ENCODE data around the gene TIMM50.

DNA sequence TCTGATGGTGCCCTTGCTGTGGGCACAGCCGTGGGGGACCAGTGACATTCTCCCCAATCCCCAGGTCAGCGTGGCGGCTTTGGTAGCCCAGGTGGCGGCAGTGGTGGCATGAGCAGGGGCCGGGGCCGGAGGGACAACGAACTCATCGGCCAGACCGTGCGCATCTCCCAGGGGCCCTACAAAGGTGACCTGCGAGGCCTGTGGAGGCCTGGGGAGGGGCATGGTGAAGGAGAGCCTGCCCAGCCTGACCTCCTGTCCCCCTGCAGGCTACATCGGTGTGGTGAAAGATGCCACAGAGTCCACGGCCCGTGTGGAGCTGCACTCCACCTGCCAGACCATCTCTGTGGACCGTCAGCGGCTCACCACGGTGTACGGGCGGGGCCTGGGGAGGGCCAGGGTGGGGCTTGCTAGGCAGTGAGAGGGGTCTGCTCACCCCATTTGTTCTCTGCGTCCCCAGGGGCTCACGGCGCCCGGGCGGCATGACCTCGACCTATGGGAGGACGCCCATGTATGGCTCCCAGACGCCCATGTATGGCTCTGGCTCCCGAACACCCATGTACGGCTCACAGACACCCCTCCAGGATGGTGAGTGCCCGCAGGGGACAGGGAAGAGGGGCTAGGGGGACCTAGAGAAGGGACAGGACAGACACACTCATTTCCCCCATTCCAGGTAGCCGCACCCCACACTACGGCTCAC, 7.7 kb upstream of the TIMM50 start:
- TF ChIP-seq, protein P1, sequence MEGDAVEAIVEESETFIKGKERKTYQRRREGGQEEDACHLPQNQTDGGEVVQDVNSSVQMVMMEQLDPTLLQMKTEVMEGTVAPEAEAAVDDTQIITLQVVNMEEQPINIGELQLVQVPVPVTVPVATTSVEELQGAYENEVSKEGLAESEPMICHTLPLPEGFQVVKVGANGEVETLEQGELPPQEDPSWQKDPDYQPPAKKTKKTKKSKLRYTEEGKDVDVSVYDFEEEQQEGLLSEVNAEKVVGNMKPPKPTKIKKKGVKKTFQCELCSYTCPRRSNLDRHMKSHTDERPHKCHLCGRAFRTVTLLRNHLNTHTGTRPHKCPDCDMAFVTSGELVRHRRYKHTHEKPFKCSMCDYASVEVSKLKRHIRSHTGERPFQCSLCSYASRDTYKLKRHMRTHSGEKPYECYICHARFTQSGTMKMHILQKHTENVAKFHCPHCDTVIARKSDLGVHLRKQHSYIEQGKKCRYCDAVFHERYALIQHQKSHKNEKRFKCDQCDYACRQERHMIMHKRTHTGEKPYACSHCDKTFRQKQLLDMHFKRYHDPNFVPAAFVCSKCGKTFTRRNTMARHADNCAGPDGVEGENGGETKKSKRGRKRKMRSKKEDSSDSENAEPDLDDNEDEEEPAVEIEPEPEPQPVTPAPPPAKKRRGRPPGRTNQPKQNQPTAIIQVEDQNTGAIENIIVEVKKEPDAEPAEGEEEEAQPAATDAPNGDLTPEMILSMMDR (CRISPR knock-in tag; IDR thresholded peaks at IDR 0.05): no peak
- no peak for TF ChIP-seq HMG20A (CRISPR knock-in tag; IDR thresholded peaks at IDR 0.05; ENCODE audit: borderline replicate concordance)
- no peak for TF ChIP-seq KAT8 (CRISPR knock-in tag; IDR thresholded peaks at IDR 0.05)
- TF ChIP-seq KDM1A (CRISPR knock-in tag; IDR thresholded peaks at IDR 0.05): no peak
- no peak for TF ChIP-seq ZKSCAN8 (CRISPR knock-in tag; IDR thresholded peaks at IDR 0.05; ENCODE audit: borderline replicate concordance)
- TF ChIP-seq, protein P2, sequence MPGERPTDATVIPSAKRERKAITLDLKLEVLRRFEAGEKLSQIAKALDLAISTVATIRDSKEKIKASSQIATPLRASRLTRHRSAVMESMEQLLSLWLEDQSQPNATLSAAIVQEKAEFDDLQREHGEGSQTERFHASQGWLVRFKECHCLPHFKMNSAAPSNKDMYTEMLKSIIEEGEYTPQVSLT (CRISPR knock-in tag; IDR thresholded peaks at IDR 0.05; ENCODE audit: borderline replicate concordance, low read depth): no peak
- TF ChIP-seq, protein P3, sequence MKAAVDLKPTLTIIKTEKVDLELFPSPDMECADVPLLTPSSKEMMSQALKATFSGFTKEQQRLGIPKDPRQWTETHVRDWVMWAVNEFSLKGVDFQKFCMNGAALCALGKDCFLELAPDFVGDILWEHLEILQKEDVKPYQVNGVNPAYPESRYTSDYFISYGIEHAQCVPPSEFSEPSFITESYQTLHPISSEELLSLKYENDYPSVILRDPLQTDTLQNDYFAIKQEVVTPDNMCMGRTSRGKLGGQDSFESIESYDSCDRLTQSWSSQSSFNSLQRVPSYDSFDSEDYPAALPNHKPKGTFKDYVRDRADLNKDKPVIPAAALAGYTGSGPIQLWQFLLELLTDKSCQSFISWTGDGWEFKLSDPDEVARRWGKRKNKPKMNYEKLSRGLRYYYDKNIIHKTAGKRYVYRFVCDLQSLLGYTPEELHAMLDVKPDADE (CRISPR knock-in tag; IDR thresholded peaks at IDR 0.05): no peak
- TF ChIP-seq SMAD3 (CRISPR knock-in tag; IDR thresholded peaks at IDR 0.05): no peak
- TF ChIP-seq MED1 (CRISPR knock-in tag; IDR thresholded peaks at IDR 0.05): no peak
- no peak for TF ChIP-seq KDM4B (CRISPR knock-in tag; IDR thresholded peaks at IDR 0.05)
- no peak for TF ChIP-seq ZFX (CRISPR knock-in tag; IDR thresholded peaks at IDR 0.05; ENCODE audit: low read depth)

Measured in HepG2 (cell line).